SU-DHL-6 (cell line): ENCODE measurements around the gene ADGRG2.

ENCODE experiments used
- EZH2phosphoT487 ChIP-seq: fragments of 200-600 bp; sonication (generic), shearing (Covaris generic); conservative IDR thresholded peaks from 2 replicates; pipeline ENCODE4 v1.6.1; 2018; ENCODE audit warnings: mild to moderate bottlenecking, antibody characterized with exemption, low read length, moderate library complexity, mixed read lengths
- TF ChIP-seq, protein P1 (sequence below): fragments of 200-600 bp; sonication (generic); IDR thresholded peaks from one replicate; pipeline ENCODE4 v1.5.1; 2017; ENCODE audit warnings: antibody characterized with exemption, mild to moderate bottlenecking, low read length, moderate library complexity; ENCODE audit not compliant: insufficient read depth, poor library complexity, severe bottlenecking

- TF ChIP-seq, protein P1, sequence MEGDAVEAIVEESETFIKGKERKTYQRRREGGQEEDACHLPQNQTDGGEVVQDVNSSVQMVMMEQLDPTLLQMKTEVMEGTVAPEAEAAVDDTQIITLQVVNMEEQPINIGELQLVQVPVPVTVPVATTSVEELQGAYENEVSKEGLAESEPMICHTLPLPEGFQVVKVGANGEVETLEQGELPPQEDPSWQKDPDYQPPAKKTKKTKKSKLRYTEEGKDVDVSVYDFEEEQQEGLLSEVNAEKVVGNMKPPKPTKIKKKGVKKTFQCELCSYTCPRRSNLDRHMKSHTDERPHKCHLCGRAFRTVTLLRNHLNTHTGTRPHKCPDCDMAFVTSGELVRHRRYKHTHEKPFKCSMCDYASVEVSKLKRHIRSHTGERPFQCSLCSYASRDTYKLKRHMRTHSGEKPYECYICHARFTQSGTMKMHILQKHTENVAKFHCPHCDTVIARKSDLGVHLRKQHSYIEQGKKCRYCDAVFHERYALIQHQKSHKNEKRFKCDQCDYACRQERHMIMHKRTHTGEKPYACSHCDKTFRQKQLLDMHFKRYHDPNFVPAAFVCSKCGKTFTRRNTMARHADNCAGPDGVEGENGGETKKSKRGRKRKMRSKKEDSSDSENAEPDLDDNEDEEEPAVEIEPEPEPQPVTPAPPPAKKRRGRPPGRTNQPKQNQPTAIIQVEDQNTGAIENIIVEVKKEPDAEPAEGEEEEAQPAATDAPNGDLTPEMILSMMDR, result no peak
- no peak for TF ChIP-seq EZH2phosphoT487
These were observed 36.6 kb downstream of the ADGRG2 start for GRCh38 chrX:19085666-19086065.
